NCI-H146 treated with DMSO at 0.1 percent for 48 hours (cell line): ENCODE results near the gene L3MBTL4.

Experiments
- DNase-seq: peaks from one replicate; lab custom pipeline; 2025; ENCODE audit not compliant: unreplicated experiment; lab: John Stamatoyannopoulos, UW

L3MBTL4 gene

DNA sequence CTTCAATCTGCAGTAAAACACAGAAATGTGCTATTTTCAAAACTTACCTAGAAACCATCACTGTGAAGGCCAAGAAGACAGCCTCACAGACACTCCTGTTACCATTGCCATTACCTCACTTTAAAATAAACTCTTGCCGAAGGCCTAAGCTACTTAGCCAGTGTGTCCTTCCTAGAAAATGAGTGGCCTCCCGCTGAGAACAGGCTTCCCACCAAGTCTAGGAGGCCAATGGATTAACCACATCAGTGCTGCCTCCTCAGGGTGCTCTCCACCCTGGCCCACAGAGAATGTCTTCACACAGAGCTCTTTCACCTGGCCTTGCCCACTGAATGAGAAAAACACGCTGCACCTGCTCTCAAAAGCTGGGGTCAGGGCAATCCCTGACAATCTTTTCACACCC lies 47.5 kb downstream of the L3MBTL4 start:
- no peak for DNase-seq

DNA sequence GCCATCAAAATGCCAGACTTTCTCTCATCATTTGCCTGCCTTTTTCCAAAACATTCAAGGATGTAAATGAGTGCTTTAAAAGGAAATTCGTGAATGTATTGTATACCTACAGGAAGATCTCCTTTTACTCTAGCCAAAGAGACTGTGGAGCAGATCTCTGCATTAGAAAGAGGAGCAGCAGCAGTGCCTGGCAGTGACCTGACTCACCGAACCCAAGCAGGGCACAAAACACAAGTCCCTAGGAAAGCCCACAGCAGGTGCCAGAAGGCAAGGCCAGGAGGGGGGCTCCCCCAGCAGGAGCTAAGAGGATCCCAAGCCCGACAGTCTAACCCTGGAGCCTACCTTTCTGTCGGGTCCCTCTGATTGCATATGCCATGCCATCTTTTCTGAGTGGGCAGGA lies 47.9 kb downstream of the L3MBTL4 start:
- no peak for DNase-seq

DNA sequence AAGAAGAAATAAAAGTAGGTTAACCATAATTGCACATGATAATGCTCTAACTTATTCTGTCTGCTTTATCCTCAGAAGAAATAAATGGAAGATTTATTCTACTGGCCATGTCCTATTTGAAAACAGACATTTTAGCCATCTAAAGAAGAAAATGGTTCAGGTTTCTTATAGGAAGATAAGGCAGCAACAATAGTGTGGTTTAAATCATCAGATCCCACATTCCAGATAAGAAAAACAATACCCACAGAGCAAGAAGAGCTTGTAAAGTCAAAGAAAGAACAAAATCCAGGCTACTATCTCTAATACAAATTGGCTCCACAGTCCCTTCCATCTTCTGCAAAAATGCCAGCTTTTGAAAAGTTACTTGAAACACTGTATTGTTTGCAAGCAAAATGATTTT lies 49.3 kb downstream of the L3MBTL4 start:
- no peak for DNase-seq

DNA sequence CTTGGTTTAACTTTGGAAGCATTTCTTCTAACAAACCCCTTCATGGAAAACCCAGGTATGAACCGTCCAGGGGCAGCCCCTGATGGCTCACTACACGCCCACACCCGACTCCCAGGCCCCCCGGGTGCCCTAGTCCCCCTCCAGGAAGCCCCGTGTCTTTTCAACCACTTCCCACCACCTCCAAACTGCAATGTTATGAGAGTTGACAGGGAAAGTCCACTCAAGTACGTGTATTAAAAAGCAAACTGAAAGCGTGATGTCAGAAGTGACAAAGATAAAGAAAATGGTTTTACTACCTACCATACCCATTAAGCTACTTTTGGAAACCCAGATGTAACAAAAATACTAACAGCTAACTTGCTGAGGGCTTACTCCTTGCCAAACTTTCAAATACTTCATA lies 51.5 kb downstream of the L3MBTL4 start:
- no peak for DNase-seq

DNA sequence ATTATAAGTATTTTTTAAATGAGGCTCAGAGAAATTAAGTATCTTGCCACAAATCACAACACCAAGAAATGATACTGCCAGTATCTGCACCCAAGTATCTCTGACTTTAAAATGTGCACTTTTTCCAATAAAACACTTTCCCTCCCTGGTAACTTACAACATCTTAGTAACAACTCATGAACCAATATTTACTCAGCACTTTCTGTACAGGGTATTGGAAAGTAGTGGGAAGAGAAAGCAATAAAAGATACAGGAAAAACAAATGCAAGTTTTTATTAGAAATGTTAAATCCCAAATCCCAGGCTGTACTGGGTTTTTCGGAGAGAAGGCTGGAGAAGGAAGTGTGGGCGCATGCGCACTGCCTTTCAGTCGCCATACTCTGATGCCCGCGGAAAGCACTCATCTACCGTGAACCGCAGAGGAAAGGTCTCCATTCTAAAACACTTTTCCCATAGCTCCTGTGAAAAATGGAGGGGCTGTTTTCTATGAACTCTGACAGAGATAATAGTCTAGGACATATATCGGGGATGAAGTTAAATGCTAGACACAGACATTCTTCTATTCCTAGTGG lies 52.1 kb downstream of the L3MBTL4 start:
- no peak for DNase-seq

DNA sequence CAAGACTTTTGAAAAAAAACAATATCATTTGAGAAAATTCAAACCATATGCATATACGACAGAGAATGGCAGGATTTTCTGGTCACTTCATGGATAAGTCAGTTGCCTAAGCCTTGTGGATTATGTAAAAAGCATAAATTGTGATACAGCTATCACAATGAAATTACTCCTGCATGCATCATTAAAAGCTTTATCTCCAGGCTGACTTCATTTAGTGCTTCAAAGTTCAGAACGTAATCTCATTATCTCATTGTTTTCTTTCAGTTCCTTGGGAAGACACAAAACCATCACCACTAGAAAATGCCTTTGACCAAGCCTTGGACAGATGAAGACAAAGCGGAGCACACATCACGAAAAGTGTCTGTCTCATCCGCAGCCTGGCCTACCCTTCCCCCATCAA lies 57.0 kb downstream of the L3MBTL4 start:
- no peak for DNase-seq

DNA sequence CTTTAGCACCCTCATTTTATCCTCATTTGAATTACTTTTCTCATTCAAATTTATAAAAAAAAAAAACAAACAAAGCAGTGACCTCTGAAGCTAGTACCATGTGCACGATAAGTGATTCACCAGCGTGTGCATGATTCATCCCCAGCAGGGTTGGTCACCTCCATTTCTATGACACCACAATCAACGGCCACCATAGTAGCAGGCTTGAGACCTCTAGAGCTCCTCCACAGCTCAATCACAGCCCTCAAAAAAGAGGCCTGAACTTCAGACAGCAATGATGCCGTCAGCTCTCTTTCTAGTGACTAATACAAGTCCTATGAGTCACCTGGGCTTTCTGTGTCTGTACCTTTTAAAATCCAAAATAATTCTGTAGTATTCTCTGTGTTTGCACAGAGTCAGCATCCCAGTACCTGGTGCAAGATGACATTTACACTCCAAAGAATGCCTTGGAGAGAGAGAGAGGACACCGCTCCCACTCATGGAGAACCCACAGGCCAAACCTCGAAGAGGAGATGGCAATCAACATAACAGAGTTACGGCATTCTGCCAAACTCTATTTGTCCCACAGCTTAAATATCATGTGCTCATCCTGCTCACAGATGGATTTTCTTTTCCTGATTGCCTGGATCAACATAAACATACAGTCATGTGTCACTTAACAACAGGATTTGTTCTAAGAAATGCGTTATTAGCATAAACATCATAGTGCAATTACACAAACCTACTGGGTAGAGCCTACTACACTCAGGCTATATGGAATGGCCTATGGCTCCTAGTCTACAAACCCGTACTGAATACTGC lies 58.7 kb downstream of the L3MBTL4 start:
- DNase-seq: no peak

DNA sequence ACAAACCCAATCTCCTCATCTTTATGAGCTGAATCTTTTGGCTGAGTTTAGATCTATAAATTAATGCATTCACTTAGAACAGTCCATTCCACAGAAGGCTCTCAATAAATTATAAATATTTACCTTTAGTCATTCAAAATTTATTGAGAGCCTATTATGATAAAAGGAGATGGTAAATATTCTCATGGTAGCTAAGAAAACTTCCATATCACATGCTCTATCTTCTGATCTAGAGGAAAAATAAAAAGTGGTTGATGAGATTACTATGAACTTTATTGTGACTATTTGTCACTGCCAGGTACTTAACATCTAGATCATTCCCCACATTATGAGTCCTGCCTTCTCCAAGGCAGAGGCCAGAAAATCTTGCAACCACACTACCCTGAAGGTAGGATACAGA lies 62.4 kb downstream of the L3MBTL4 start:
- no peak for DNase-seq

DNA sequence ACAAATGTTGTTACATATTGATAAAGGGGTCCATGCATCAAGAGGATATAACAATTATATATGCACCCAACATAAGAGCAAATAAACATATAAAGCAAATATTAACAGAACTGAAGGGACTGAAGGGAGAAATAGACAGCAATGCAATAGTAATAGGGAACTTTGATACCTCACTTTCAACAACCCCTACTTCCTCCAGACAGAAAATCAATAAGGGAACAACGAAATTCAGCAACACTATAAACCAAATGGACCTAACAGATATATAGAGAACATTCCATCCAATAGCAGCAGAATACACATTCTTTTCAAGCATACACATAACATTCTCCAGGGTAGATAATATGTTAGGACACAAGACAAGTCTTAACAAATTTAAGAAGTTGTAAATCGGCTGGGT lies 71.7 kb downstream of the L3MBTL4 start:
- no peak for DNase-seq

DNA sequence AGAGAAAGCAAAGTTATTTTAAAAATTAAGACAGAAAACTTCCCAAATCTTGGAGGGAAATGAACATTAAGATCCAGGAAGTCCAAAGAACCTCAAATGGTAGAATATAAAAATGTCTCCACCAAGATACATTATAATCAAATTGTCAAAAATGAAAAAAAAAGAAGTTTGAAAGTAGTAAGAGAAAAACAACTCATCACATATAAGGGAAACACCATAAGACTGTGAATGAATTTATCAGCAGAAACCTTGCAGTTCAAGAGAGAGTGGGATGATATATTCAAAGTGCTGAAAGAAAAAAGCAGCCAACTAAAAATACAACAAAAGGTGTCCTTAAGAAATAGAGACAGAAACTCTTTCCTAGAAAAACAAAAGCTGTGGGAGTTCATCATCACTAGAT lies 73.0 kb downstream of the L3MBTL4 start:
- DNase-seq: no peak

DNA sequence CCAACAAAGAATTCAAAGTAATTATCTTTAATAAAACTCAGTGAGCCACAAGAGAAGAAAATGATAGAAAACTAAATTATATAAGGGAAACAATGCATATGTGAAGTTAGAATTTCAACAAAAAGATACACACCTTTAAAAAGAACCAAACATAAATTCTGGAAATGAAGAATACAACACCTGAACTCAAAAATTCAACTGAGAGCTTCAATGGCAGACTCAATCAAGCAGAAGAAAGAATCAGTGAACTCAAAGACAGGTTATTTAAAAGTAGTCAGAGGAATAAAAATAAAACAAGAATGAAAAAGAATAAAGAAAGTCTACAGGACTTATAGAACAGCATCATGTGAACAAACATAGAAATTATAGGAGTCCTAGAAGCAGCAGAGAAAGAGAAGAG lies 73.4 kb downstream of the L3MBTL4 start:
- DNase-seq: no peak

DNA sequence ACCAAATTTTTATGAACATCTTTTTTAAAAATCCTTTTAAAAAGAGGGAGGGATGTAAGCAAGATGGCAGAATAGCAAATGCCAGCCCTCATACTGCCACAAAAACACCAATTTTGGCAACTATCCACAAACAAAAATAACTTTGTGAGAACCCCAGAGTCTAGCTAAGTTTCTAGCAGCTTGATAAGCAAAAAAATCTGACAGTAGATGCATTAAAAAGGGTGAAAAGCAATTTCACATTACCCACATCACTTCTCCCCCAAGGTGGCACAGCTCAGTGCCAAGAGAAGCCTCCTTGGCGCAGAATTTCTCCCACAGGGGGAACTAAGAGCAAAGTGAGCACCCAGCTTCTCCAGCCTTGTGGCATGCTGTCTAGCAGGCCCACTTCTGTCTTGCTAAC lies 74.6 kb downstream of the L3MBTL4 start:
- no peak for DNase-seq

DNA sequence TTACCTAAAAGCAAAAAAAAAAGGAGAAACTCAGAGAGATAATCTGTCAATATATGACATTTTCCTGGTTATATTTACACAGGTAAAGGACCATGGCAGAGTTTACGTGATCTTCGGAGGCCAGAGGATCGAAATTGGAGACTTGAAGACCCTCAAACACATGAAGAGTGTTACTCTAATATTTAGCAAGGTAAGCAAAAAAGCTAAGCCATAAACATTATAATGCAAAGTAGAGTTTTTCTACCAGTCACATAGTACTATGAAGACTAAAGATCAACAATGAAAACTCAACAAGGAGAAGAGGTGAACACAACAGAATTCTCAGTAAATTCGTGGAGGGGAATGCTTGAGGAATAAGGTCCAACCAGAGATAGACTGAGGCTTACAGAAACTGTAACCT lies 78.5 kb downstream of the L3MBTL4 start:
- DNase-seq: no peak

DNA sequence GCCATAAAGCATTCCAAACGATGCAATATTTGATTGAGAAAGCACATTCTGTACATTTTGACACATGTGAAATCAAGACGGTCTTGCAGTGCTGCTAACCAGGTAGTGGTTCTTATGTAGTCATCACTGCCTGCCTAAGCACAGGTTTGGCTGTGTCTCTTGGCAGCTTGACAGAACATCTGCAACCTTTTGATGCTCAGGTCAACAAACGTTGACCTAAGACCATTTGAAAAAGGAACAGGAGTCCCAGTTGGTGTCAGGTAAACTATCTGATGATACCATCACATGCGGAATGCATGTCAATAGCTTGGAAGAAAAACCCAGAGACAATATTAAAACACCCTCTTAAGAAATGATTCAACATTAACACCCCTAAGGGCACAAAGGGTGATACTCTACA lies 80.7 kb downstream of the L3MBTL4 start:
- DNase-seq: no peak

DNA sequence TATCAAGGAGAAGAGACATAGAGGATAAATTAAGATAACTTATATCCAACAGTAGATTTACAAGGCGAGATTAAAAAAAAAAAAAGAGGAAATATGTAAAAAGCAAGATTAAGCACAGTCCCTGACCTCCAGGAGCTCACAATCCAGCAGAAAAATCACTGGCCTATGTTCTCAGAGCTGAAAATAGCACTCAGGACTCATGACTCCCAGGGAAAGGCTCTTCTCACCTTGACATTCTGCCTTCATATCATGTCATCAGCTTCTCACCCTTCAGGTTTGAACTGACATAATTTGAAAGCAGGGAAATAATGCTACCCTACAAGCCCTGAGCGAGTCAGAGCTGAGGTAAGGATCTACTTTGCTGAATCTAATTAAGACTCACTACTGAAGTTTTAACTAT lies 82.8 kb downstream of the L3MBTL4 start:
- DNase-seq: no peak

DNA sequence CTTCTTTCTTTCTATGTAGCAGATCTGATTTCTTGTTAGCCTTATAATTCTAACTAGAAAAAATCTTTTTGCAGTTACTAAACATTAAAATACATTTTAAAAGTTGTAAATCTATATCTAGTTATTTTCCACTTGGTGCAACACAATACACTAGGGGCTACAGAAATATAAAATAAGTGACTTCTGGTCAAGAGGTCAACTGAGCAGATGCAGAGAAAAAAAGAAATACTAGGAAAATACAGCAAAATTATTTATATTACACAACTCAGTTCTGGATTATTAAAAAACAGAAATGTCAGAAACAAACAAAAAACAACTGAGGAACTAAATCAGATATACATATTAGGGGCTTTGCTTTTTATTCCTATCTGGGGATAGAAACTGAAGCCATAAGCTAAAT lies 83.9 kb downstream of the L3MBTL4 start:
- no peak for DNase-seq

DNA sequence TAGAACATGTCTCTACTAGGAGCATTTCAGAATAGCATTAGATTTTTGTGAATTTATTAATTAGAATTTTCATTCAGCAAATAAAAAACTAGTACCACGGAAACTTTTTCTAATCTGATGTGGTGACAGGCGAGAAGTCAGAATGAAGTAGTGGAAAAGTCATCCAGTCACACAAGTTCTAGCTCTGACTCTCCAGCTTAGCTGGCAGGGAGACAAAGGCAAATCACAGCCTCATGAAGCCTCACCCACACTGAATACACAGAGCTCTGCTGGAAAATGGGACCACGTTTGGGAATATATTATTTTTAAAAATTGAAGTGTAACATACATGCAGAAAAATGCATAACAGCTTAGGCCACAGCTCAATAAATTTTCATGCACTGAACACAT lies 86.1 kb downstream of the L3MBTL4 start:
- no peak for DNase-seq

DNA sequence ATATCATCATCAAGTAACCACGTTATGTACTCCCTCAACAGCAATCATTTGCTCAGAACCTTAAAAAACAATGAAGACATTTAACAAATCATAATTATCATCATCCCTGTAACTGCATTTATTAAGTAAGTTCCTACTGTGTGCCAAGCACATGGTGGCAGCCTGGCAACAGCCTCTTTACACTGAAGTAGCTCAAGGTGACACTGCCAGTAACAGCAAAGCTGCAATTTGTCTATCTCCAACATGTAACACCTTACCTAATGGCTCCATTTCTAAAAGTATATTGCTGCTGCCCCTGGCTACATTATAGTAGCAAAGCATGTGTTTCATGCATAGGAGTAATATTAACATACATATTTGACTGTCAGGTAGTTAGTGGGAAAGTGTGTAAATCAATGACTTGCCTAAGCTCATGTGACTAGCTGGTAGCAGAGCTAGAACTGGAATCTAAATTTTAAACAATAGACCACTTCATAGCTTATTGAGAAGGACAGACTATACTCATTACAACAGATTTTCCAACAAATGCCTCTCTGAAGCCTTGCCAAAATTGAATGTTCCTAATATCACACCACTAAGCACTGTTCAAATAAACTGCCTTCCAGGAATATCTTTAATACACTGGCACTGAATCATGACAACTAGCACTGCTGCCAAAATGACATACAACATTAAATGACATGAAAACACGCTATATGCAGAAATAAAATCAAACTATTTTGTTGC lies 86.7 kb downstream of the L3MBTL4 start:
- no peak for DNase-seq

DNA sequence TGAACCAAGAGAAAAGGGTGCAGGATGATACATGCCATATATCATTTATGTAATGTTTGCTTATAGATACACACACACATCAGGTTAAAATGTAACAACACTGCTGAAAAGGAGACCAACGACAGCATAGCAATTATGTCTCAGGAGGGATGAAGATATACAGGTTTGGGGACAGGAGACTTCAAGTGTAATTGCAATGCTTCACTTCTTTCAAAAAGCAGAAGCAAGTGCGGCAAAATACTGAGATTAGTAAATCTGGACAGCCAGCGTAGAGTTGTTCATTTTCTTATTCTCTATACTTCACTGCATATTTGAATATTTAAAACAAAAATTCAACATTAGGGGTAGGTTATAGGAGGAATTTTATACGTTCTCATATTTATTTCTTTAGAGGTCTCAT lies 87.2 kb downstream of the L3MBTL4 start:
- DNase-seq: no peak

DNA sequence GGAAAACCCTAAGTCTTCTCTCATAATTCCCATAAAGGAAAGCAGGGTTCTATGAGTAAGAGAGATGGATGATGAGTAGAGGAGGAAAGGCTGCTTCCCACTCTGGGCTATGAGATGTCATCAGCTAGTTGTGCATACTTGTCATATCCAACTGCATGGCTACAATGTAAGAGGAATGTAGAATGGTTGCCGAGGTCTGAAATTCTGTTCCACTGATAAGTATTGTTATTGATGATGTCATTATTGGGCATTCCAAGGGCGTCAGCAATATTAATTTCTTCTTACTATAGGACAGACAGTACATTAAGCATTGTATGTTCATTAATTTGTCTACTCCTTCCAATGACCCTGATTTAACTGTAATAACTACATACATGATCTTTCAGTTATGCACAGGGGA lies 88.1 kb downstream of the L3MBTL4 start:
- DNase-seq: no peak

DNA sequence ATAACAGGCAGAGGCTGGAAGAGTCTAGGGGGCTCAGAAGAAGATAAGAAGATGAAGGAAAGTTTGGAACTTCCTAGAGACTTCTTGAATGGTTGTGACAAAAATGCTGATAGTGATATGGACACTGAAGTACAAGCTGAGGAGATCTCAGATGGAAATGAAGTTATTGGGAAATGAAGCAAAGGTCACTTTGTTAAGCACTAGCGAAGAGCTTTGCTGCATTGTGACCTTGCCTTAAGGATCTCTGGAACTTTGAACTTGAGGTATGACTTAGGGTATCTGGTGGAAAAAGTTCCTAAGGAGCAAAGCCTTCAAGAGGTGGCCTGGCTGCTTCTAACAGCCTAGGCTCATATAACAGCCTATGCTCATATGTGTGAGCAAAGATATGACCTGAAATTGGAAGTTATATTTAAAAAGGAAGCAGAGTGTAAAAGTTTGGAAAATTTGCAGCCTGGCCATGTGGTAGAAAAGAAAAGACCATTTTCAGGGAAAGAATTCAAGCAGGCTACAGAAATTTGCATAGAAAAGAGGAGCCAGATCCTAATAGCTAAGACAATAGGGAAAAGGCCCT lies 91.3 kb downstream of the L3MBTL4 start:
- DNase-seq: no peak
